Measurements from ENCODE around the gene IRGC. TPM values are rescaled to one million over a fixed set of nuclear protein-coding genes. Genes with fewer than 3 reads are reported as not detected.

IRGC gene
- polyA plus RNA-seq, 4 donors: not detected

DNA sequence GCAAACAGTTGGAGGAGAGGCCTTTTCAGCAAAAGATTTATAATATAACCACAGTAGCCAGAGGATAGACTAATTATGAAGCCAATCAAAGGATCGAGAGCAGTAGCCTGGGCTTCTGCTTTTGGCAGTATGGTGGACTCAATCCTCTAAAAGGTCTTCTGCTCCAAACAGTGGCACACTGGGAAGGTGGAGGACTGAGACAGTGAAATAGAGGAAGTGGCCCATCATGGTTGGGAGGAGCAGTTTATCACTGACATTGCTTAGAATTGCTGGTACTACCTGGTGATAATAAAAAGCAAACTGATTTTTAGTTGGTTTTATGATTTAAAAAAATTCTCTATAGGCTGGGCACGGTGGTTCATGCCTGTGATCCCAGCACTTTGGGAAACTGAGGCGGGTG is 25.0 kb upstream of the IRGC start:
- no peak for DNase-seq (ENCODE audit: low read depth in 4 of 4, low spot score in 3 of 4)

DNA sequence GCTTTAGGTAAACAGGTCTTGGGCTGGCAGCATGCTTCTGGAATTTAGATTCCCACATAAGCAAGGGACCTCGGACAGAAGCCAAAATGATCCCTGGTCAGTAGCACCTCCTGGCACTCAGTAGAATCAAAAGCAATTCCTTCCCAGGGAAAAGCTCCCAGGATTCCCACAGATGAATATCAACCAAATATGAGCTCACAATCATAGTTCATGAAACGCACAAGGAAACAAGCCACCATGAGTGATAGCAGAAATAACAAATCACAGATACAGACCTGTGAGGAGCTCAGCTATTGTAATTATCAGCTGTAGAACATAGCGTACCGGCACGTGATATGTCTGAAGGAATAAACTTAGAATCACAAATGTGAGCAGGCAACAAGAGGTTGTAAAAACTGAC is 24.1 kb upstream of the IRGC start:
- DNase-seq (ENCODE audit: low read depth in 4 of 4, low spot score in 3 of 4): no peak

DNA sequence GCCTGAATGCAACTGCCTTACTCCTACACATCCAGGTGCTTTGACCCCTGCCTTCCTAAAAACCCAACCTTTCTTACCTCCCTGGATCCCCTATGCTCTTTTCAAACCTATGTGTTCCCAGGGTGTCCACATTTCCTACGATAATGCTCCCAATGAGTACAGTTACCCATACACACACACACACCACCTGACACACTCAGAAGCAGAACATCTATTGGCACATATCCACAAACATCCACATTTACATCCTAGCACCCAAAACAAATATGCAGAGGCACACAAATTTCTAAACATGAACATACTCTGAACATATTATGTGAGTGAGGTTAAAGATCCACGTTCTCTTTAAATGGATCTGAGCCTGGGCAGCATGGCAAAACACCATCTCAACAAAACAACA is 23.5 kb upstream of the IRGC start:
- DNase-seq (ENCODE audit: low read depth in 4 of 4, low spot score in 3 of 4): no peak

DNA sequence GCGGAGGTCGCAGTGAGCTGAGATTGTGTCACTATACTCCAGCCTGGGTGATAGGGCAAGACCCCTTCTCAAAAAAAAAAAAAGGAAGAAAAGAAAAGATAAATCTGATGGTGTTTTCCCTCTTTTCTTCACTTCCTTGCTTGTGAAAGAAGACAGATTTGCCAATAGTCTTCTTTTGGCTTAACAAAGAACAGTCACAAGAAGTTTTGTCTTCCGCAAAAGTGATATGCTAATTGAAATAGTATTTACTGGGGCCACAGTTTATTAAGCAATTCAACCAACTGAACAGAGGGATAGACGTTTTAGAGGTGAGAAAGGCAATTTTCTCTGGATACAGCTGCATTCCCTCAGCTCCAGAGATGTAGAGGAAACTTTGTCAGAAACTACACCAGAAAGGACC is 23.0 kb upstream of the IRGC start:
- DNase-seq (ENCODE audit: low read depth in 4 of 4, low spot score in 3 of 4): no peak

DNA sequence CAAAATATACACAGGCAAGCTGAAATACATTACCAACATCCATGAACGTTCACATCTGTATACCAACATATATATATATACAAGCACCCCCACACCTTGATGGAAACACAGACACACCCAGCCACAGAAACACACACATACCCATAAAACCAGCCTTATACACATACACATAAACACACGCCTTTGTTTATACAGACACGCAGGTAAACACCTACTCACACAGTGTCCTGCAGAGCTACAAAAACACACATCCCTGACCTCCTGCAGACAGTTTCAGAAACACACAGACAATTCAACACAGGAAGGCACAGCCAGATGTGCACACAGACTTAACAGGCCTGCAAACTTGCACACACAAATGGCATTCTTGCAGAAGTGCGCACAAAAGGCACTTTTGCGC is 21.3 kb upstream of the IRGC start:
- no peak for DNase-seq (ENCODE audit: low read depth in 4 of 4, low spot score in 3 of 4)

DNA sequence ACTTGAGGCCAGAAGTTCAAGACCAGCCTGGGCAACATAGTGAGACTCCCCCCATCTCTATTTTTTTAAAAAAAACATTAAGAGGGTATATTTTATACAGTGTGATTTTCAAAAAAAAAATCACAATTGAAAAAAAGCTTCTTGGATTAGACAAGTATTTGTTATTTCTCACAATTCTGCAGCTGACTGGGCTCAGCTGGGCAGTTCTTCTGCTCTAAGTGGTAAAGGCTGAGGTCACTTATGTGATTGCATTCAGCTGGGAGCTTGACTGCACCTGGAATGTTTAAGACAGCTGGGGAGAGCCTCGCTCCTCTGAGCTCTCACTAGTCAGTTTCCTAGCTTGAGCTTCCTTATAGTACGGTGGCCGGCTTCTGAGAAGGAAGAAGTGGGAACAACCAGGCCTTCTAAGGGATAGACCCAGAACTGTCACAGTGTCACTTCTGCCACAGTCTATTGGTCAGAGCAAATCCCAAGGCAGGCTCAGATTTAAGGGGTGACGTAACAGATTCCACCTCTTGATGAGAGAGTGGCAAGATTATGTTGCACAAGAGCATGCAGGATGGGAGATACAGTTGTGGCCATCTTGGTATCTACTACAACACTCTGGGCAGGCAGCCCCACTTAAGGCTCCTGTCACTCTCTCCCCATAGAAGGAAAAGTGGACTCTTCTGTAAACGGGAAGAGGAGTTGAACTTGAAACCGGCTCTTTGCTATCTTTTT is 19.7 kb upstream of the IRGC start:
- no peak for DNase-seq (ENCODE audit: low read depth in 4 of 4, low spot score in 3 of 4)

DNA sequence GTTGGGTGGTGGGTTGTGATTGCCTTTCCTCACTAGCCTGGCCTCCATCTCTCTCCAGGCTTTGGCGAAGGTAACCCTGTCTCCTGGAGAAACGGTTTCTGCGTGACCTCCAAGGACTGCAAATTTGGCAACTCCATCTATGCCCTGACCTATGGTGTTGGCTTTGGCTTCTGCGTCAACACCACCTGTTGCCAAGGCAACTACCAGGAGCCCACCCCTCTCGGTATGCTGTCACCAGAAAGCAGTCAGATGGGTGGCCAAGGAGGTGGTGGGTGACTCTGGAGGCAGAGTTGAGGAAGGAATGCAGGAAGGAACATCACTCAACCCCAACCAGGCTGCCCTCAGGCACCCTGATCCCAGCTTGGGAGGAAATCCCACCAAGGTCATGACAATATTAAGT is 18.6 kb upstream of the IRGC start:
- DNase-seq (ENCODE audit: low read depth in 4 of 4, low spot score in 3 of 4): no peak

DNA sequence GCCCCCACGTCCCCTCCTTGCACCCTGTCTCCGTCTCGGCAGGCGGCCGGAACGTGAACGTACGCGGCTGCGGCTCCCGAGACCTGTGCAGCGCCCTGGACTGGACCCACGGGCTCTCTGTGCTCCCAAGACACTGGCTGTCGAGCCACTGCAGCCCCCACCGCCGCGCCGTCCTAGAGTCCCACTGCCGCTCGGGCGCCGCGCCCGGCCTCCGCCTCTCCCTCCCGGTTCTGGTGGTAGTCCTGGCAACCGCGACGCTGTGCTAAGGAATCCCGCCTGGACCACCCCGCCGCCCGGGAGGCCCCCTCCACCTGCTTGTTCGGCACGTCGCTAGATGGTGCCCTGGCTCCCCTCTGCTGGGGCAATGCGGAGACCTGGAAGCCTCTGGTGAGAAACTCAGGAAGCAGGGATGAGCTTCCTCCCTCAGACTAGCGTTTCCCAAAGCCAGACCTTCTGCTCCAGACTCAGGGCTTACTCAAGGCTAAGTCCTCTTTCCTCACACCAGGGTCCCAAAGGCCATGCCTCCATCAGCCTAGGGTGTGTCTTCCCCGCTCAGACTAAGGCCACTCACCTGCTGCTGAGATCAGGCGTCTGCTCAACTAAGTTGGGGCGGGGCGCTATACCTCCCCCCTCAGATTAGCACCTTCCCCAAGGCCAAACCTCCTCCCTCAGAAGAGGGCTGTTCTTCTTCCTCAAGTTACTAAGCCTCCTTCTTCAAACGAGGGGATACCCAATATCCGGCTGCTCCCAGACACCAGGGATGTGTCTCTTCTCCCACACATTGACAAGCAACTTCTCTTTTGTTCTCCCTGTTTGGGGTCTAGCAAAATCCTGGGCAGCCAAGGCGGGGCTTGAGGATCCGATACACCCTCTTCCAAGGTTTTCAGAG is 16.1 kb upstream of the IRGC start:
- peak; percentile 14 to 29 (median 23) for DNase-seq (ENCODE audit: low read depth in 4 of 4, low spot score in 3 of 4)

DNA sequence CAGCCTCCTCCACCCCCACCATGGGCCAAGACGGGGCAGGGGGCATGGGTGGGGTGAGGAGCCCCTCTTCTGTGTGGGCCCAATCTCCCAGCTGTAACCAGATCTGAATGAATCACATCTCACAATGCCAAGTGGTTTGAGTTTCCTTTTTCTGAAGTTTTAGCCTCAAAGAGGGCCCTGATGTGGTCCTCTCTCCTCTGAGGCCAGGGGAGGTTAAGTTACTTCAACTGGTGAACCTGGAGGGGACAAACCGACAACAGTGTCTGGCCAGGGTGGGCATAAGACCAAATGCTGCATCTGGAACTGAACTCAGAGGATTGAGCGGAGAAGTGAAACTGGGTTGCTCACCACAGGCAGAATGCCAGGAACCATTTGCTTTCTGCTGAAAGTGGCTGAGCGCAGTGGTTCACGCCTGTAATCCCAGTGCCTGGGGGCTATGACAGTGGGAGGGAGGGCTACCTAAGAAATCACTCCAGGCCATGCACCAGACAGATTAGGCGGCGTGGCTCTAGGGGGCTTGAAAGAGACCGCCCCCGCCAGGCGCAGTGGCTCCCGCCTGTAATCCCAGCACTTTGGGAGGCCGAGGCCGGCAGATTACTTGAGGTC is 15.4 kb upstream of the IRGC start:
- no peak for DNase-seq (ENCODE audit: low read depth in 4 of 4, low spot score in 3 of 4)

DNA sequence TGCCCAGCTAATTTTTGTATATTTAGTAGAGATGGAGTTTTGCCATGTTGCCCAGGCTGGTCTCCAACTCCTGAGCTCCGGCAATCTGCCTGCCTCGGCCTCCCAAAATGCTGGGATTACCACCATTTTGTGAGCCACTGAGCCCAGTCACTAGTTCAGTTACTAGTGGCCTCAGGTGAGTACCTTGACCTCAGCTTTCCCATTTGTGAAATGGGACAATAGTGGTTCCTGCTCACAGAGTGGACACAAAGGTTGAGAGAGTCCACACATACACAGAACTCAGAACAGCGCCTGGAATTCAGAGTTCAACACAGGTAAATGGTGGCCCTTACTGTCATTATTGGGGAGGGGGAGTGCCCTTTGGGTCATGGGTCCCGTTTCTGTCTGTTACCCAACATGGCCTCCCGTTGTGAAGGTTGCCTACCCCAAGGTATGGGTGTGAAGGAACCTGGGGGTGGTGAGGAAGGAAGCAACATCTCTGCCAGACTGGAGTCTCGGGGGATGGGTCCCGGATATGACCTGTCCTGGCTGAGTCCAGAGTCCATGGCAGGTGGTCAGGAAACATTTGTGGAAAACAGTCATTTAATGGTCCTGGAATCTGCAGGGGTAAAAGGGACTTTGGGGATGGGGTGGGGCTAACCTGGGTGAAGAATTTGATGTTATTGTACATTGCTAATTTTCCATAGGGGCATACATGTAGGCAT is 11.7 kb upstream of the IRGC start:
- no peak for DNase-seq (ENCODE audit: low read depth in 4 of 4, low spot score in 3 of 4)

DNA sequence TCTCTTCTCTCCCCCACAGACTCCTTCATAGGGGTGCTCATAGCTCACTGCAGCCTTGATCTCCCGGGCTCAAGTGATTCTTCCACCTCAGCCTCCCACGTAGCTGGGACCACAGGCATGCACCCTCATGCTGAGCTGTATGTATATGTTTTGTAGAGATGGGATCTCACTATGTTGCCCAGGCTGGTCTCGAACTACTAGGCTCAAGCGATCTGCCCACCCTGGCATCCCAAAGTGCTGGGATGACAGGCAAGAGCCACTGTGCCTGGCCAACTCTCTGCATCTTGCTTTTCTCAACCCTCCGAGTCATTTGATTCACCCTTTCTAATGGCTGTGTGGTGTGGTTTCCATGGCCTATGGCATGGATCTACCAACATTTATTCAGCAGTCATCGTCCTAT is 10.1 kb upstream of the IRGC start:
- no peak for DNase-seq (ENCODE audit: low read depth in 4 of 4, low spot score in 3 of 4)

DNA sequence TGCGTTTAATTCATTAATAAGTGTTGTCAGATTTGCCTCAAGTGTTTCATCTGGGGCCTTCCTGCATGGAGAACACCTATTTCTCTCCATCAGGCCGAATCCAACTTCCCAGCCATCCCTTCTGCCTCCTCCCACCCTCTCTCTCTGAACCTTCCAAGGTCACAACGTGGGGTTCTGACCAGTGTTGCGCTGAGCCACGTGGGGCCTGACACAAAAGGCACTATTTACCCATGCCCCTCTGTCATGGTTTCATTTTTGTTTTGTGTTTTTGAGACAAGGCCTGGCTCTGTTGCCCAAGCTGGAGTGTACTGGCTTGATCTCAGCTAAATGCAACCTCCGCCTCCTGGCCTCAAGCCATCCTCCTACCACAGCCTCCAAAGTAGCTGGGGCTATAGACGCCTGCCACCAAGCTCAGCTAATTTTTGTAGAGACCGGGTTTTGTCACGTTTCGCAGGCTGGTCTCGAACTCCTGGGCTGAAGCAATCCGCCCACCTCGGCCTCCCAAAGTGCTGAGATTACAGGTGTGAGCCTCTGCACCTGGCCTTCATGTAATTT is 8.6 kb upstream of the IRGC start:
- DNase-seq (ENCODE audit: low read depth in 4 of 4, low spot score in 3 of 4): no peak

DNA sequence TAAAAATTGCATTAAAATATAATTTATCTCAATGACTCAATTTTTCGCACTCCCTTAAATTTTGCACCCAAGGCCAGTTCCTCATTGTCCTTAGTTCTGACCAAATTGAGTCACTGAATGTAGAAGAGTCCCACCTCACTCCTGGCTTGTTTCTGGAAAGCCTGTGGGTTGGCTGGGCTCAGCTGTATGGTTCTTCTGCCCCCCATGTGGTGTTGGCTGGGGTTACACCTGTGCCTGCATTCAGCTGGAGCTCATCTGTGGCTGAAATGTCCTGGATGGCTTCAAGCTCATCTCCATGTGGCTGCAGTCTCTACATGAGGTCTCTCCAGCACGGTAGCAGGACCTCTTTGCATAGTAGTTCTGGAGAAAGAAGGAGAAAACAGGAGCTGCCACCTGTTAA is 7.2 kb upstream of the IRGC start:
- DNase-seq (ENCODE audit: low read depth in 4 of 4, low spot score in 3 of 4): no peak

DNA sequence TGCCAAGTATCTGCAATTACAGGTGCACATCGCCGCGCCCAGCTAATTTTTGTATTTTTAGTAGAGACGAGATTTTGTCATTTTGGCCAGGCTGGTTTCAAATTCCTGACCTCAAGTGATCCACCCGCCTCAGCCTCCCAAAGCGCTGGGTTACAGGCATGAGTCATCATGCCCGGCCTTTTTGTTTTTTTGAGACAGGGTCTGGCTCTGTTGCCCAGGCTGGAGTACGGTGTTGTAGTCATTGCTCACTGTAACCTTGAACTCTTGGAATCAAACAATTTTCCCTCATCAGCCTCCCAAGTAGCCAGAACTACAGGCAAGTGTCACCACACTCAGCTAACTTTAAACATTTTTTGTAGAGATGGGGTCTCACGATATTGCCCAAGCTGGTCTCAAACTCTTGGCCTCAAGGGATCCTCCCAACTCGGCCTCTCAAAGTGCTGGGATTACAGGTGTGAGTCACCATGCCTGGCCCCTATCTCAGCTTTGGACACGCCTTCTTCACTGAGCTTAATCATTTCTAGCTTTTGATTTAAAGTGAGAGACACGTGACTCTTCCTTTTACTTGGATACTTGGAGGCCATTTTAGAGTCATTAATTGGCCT is 4.0 kb upstream of the IRGC start:
- DNase-seq (ENCODE audit: low read depth in 4 of 4, low spot score in 3 of 4): no peak

DNA sequence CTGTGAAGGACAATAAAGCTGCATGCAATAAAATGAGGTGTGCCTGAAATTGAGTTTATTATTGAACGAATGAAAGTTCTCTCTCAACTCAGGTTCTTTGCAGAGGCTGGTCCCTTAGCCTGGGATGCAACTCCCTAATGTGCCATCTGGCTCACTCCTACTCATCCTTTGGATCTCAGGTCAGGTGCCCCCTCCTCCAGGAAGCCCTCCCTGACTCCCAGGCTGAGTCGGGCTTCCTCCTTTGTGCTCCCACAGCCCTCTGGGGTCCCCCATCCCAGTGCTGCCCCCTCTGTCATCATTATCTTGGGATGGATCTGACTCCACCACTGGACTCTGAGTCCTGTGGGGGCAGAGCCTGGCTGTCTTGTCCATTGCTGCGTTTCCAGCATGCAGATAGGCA is 2.7 kb upstream of the IRGC start:
- DNase-seq (ENCODE audit: low read depth in 4 of 4, low spot score in 3 of 4): no peak

DNA sequence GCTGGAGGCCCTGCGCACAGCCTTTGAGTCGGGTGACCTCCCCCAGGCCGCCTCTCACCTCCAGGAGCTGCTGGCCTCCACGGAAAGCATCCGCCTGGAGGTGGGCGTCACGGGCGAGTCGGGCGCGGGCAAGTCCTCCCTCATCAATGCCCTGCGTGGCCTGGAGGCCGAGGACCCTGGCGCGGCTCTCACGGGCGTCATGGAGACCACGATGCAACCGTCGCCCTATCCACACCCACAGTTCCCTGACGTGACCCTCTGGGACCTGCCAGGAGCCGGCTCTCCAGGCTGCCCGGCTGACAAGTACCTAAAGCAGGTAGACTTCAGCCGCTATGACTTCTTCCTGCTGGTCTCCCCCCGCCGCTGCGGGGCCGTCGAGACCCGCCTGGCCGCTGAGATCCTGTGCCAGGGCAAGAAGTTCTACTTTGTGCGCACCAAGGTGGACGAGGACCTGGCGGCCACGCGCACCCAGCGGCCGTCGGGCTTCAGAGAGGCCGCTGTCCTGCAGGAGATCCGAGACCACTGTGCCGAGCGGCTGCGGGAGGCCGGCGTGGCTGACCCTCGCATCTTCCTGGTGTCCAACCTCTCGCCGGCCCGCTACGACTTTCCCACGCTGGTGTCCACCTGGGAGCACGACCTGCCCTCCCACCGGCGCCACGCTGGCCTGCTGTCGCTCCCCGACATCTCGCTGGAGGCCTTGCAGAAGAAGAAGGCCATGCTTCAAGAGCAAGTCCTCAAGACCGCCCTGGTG is 2.9 kb downstream of the IRGC start:
- no peak for DNase-seq (ENCODE audit: low read depth in 4 of 4, low spot score in 3 of 4)

DNA sequence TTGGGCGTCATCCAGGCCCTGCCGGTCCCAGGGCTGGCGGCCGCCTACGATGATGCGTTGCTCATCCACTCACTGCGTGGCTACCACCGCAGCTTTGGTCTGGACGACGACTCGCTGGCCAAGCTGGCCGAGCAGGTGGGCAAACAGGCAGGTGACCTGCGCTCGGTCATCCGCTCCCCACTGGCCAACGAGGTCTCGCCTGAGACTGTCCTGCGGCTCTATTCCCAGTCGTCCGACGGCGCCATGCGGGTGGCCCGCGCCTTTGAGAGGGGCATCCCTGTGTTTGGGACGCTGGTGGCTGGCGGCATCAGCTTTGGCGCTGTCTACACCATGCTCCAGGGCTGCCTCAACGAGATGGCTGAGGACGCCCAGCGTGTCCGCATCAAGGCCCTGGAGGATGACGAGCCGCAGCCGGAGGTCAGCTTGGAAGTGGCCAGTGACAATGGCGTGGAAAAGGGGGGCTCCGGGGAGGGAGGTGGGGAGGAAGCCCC is 3.5 kb downstream of the IRGC start:
- DNase-seq (ENCODE audit: low read depth in 4 of 4, low spot score in 3 of 4): no peak

DNA sequence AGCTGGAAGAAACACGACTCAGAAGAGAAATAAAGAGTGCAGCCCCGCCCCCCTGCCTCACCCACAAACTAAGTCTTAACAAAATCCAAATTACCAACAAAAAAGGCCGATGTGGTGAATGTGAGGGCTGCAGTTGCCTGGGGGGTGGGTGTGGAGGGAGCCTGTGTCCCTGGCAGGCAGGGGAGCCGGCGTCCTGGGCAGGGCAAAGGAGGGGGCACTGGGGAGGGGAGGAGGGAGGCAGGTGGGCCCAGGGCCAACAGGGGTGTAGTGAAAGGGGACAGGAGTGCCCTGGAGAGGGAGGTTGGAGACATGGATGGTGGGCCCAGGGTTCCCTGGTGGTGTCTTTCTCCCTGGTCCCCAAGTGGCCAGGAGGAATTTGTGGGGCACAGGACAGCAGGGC is 4.0 kb downstream of the IRGC start:
- no peak for DNase-seq (ENCODE audit: low read depth in 4 of 4, low spot score in 3 of 4)

DNA sequence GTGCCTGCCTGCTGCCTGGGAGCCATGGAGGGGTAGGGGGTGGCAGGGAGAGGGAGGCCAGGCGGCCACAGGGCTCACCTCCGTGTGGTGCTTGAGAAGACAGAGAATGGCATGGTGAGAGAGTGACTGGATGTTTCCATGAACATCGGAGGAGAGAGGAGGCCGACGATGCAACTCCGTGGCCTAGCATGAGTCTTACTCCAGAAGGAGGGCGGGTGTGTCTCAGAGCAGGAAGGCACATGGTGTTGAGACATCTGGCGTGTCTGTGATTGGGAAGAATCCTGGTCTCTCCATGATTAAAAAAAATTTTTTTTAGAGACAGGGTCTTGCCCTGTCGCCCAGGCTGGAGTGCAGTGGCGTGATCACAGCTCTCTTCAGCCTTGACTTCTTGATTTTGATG is 5.1 kb downstream of the IRGC start:
- DNase-seq (ENCODE audit: low read depth in 4 of 4, low spot score in 3 of 4): no peak
